HepG2 (cell line): ENCODE data around the gene ANKS1A.

Experiments
- ELF4 ChIP-seq: sonication (generic); formaldehyde crosslinking; IDR thresholded peaks from 2 replicates; pipeline ENCODE4 v1.5.0; 2020; ENCODE audit warnings: missing genetic modification reagents, mild to moderate bottlenecking, moderate library complexity, borderline replicate concordance
- HNF4G ChIP-seq, 2 experiments: sonication (generic) in 1 of 2; formaldehyde crosslinking in 1 of 2; IDR thresholded peaks; 2 replicates each; pipeline versions ENCODE4 v1.4.0 to v1.6.1; 2011 to 2020; ENCODE audit warnings: borderline replicate concordance in 2 of 2, low read depth in 2 of 2, mild to moderate bottlenecking in 2 of 2, low read length in 1 of 2, missing genetic modification reagents in 1 of 2, moderate library complexity in 1 of 2
- SNRNP70 ChIP-seq: fragments of 200-400 bp; formaldehyde crosslinking; IDR thresholded peaks from 2 replicates; pipeline ENCODE4 v1.6.1; 2017; ENCODE audit warnings: mild to moderate bottlenecking, low read depth, low read length, moderate library complexity
- TF ChIP-seq, protein P1 (sequence below): sonication (generic); formaldehyde crosslinking; IDR thresholded peaks from 2 replicates; pipeline ENCODE4 v1.8.1; 2023; ENCODE audit warnings: missing genetic modification reagents, inconsistent platforms, borderline replicate concordance

GRCh38 chr6:34908194-34908593, 19.1 kb downstream of the ANKS1A start:
- TF ChIP-seq, protein P1, sequence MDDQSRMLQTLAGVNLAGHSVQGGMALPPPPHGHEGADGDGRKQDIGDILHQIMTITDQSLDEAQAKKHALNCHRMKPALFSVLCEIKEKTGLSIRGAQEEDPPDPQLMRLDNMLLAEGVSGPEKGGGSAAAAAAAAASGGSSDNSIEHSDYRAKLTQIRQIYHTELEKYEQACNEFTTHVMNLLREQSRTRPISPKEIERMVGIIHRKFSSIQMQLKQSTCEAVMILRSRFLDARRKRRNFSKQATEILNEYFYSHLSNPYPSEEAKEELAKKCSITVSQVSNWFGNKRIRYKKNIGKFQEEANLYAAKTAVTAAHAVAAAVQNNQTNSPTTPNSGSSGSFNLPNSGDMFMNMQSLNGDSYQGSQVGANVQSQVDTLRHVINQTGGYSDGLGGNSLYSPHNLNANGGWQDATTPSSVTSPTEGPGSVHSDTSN (CRISPR knock-in tag) = no peak
- TF ChIP-seq ELF4 (CRISPR knock-in tag) (no peak), HNF4G (IDR thresholded peaks at IDR 0.05; ENCODE audit: borderline replicate concordance, low read depth, low read length) (no peak), HNF4G (CRISPR knock-in tag; IDR thresholded peaks at IDR 0.05; ENCODE audit: borderline replicate concordance, low read depth) (no peak), SNRNP70 (no peak)
